GM12865 (cell line): ENCODE results near the gene ZBTB24.
"Not testable (repeated sequence)": the region's sequence is repeated elsewhere in the genome, so short reads cannot be mapped to it uniquely, and the experiment has no call there.

Experiments used
- DNase-seq: peaks from one replicate; pipeline ENCODE4 v3.0.0; 2010; ENCODE audit warnings: low read depth
- H3K4me3 ChIP-seq: 2 replicates; pipeline ENCODE4 v1.5.1; 2011; ENCODE audit warnings: mild to moderate bottlenecking, low read depth, low read length, control low read depth
- CTCF ChIP-seq: IDR thresholded peaks from 2 replicates; pipeline ENCODE4 v1.5.1; 2011; ENCODE audit warnings: low read length, control low read depth, low read depth, inconsistent platforms; ENCODE audit not compliant: insufficient read depth; ENCODE audit errors: missing control alignments

ZBTB24 gene

DNA sequence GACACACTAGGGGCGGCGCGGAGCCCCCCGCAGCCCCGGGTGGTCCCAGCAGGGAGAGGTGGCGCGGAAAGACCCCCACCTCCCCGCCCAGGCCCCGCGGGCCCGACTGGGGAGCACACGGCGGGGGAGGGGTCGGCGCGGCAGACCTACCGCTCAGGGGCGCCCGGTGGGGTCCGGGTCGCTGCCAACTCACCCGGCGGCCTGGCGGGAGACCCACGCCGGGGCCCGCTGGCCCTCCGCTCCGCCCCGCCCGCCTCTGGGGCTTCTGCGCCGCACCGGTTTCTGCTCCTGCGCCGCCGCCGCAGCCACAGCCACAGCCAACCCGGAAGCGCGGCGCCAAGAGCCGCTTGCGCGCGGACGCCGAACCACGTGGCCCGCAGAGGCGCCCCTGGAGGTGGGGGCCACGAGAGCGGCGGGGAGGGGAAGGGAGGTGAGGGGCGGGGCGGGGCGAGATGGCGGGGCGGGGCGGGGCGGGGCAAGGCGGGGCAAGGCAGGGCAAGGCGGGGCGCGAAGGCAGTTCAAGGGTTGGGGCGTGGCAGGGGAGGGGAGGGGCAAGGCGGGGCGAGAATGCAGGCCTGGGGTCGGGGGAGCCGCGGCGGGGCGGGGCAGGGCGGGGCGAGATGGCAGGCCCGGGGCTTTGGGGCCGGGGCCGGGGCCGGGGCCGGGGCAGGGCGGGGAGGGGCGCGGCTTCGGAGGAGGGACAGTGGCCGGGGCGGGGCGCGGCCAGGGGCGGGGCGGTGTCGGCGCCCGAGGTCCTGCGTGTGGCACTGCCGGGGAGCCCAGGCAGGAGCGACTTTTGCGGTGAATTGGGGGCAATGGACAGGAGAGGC, at the start of gene ZBTB24:
Gene ZBTB24, minus strand, starts transcription at position 315 of the 830 bp plus-strand sequence. CDS start 1,193 bp downstream, outside the sequence.
- peak; percentile 95 for DNase-seq
- H3K4me3 ChIP-seq = peak within 1 kb of the TSS; percentile 76
- no peak for TF ChIP-seq CTCF

- no peak for TF ChIP-seq CTCF
These were observed 48.4 kb upstream of the ZBTB24 start for GRCh38 chr6:109531446-109531845.

DNA sequence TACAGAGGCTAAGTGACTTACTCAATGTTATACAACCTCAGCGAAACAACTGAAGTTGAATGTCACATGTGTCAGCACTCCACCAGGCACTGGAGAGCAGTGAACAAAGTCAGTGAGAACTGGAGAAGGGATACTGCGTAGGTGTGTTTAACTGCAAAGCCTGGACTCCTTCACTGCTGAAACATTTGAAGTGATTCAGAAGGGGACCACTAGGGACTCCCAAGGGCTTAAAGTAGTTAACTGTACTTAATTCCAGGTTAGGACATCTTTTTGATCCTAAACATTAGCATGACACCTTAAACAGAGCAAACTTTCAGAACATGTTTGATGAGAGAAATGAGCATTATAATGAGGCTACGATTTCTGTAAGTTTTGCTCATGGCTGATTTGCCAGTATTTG, 45.0 kb upstream of the ZBTB24 start:
- H3K4me3 ChIP-seq = no peak overlapping the region
- TF ChIP-seq CTCF = peak; percentile 16
- DNase-seq = peak; percentile 9

More at GRCh38 chr6:109531446-109531845, 48.4 kb upstream of the ZBTB24 start:
- no peak overlapping the region for H3K4me3 ChIP-seq
- no peak for DNase-seq

GRCh38 chr6:109526905-109527628, 44.0 kb upstream of the ZBTB24 start:
- DNase-seq = peak; percentile 76
- peak; percentile 56 for TF ChIP-seq CTCF
- no peak overlapping the region for H3K4me3 ChIP-seq

DNA sequence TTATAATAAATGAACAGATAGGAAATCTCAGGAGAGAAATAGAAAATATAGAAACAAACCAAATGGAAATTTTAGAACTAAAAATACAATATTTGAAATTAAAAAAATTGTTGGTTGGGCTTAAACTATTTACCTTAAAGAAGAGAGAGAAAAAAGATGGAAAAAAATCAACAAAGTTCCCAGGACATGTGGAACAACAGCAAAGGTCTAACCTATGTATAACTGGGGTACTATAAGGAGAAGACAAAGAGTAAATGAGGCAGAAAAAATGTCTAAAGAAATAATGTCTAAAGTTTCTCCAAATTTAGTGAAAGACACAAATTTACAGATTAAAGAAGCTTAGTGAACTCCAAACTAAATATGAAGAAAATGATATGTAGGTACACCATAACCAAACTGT, 41.1 kb upstream of the ZBTB24 start:
- no peak for DNase-seq
- TF ChIP-seq CTCF = no peak
- H3K4me3 ChIP-seq = no peak overlapping the region

- DNase-seq = no peak
- no peak for TF ChIP-seq CTCF
- H3K4me3 ChIP-seq = no peak overlapping the region
These were observed 40.5 kb upstream of the ZBTB24 start for GRCh38 chr6:109523478-109523877.

DNA sequence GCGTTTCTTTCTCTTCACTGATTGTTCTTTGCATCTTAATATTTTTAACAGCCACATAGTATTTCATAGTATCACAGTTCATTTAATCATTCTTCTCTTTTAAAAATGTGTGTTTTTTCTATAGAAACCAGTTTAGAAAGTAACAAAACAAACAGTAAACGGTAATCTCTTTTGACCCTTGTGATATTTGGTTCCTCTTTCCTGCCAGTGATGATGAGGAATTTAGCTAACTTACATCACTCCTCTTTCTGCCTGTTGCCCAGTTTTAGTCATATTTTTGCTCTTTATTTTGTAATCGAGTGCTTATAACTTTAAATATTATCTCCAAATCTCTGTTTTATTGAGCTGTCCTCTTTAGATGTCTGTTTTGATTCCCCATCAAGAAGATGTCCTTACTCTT, 38.1 kb upstream of the ZBTB24 start:
- no peak overlapping the region for H3K4me3 ChIP-seq
- DNase-seq = no peak
- no peak for TF ChIP-seq CTCF

DNA sequence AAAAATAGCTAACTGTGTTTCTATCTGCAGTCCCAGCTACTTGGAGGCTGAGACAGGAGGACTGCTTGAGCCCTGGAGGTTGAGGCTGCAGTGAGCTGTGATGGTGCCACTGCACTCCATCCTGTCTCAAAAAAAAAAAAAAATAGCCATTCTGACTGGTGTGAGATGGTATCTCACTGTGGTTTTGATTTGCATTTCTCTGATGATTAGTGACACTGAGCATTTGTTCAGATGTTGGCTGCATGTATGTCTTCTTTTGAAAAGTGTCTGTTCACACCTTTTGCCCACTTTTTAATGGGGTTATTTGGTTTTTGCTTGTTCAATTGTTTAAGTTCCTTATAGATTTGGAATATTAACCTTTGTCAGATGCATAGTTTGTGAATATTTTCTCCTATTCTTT, 36.6 kb upstream of the ZBTB24 start:
- H3K4me3 ChIP-seq, DNase-seq: not testable (repeated sequence)
